Measurements from ENCODE around the gene ECPAS.
"Not testable (repeated sequence)": the region's sequence is repeated elsewhere in the genome, so short reads cannot be mapped to it uniquely, and the experiment has no call there.

The ECPAS gene

DNA sequence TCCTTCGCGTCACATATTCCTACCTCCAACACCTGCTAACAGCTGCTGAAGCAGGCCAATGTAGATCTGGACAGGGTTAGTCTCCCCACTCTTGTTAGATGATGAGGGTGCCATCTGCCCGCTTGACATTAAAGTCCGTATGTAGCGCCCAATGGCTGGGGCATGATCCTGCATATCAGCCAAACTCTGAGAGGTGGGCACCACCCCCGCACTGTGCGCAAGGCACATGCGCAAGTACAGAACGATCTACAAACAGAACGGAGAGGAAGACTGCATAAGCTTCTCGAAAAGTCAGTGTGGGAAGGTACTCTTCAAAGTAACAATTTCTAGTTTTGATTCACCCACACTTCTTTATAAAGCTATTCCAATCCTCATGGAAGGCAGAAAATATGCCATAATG lies 69.8 kb downstream of the ECPAS start:
- H3K27ac ChIP-seq, result no peak overlapping the region
- TF ChIP-seq, protein P1, sequence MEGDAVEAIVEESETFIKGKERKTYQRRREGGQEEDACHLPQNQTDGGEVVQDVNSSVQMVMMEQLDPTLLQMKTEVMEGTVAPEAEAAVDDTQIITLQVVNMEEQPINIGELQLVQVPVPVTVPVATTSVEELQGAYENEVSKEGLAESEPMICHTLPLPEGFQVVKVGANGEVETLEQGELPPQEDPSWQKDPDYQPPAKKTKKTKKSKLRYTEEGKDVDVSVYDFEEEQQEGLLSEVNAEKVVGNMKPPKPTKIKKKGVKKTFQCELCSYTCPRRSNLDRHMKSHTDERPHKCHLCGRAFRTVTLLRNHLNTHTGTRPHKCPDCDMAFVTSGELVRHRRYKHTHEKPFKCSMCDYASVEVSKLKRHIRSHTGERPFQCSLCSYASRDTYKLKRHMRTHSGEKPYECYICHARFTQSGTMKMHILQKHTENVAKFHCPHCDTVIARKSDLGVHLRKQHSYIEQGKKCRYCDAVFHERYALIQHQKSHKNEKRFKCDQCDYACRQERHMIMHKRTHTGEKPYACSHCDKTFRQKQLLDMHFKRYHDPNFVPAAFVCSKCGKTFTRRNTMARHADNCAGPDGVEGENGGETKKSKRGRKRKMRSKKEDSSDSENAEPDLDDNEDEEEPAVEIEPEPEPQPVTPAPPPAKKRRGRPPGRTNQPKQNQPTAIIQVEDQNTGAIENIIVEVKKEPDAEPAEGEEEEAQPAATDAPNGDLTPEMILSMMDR (IDR thresholded peaks at IDR 0.05), result no peak
- TF ChIP-seq ZFX (IDR thresholded peaks at IDR 0.05; ENCODE audit: borderline replicate concordance), result no peak

DNA sequence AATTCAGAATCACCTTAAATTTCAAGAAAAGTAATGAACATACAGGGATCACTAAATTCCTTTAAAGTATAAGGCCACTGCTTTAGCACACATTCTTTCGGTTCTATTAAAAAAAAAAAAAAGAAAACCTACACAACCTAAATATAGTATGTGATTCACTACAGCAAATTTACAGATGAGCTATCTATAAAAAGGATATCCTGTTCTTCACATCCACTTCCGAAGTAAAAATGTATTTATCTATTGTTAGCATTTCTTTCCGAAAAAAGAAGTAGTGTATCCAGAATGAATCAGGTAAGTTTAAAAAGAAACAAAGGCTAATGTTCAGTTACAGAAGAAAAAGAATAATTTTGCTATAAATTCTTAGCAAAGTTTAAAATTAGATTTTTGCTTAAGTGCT lies 70.2 kb downstream of the ECPAS start:
- H3K27ac ChIP-seq, result no peak overlapping the region
- TF ChIP-seq, protein P1 (IDR thresholded peaks at IDR 0.05), result no peak
- TF ChIP-seq ZFX (IDR thresholded peaks at IDR 0.05; ENCODE audit: borderline replicate concordance), result no peak

DNA sequence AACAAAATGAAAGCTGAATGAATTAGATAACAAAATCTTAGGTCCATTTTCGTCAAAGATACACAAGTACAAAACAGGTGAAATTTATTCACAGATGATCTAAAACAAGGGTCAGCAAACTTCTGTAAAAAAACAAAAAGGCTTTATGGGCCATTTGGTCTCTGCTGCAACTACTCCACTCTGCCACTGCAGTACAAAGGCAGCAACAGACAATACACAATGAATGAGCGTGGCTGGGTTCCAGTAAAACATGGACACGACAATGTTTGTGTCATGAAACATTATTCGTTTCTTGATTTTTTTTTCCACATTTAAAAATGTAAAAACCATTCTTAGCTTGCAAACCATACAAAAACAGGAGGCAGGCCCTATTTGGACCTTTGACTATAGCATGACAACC lies 71.9 kb downstream of the ECPAS start:
- TF ChIP-seq, protein P1 (IDR thresholded peaks at IDR 0.05), result no peak
- TF ChIP-seq ZFX (IDR thresholded peaks at IDR 0.05; ENCODE audit: borderline replicate concordance), result no peak
- H3K27ac ChIP-seq, result no peak overlapping the region

DNA sequence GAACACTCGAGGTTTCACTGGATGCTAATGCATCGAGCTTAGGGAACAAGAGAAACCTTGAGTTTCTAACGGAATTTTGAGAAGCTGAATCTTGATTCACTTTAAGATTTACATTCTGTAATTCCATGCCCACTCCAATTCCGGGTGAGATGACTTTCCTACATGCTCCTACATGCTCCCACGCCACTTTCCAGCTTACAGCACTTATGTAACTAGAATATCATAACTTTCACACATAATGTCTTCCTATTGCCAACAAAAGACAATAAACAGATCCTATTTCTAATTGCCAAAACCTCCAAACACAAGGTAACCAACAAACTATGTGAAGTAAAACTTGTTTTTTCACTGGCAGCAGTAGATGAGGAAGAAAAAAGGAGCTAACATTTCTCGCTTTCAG lies 72.9 kb downstream of the ECPAS start:
- no peak for TF ChIP-seq ZFX (IDR thresholded peaks at IDR 0.05; ENCODE audit: borderline replicate concordance)
- TF ChIP-seq, protein P1 (IDR thresholded peaks at IDR 0.05), result no peak
- H3K27ac ChIP-seq, result no peak overlapping the region

DNA sequence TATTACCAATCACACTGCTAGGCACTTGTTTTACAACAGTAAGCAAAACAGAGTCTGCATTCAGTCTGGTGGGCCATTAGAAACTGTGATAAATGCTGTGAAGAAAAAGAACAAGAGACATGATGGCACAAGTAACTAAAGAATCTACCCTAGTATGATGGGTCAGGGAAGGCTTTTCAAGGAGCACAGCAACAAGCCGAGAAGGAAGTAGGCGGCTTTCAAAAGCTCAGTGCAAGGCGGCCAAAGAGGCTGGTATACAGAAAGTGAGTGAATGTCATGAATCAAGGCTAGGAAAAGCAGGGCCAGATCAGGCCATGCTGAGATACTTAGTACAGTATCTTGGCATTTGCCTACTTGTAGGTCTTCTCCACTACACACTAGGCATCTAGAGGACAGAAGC lies 76.4 kb downstream of the ECPAS start:
- no peak for TF ChIP-seq ZFX (IDR thresholded peaks at IDR 0.05; ENCODE audit: borderline replicate concordance)
- TF ChIP-seq, protein P1 (IDR thresholded peaks at IDR 0.05), result no peak
- H3K27ac ChIP-seq, result no peak overlapping the region

DNA sequence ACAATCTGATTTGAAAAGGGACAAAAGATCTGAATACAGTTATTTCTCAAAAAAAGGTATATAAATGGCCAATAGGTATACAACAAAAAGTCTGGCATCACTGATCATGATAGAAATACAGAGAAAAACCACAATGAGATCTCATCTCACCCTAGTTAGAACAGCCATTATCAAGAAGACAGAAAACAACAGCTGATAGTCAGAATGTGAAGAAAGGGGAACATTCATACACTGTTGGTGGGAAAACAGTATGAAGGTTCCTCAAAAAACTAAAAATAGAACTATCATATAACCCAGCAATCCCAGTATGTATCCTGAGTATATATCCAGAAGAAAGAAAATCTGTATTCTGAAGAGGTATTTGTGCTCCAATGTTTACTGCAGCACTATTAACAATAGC lies 78.5 kb downstream of the ECPAS start:
- no peak overlapping the region for H3K27ac ChIP-seq
- no peak for TF ChIP-seq ZFX (IDR thresholded peaks at IDR 0.05; ENCODE audit: borderline replicate concordance)
- TF ChIP-seq, protein P1 (IDR thresholded peaks at IDR 0.05), result no peak

DNA sequence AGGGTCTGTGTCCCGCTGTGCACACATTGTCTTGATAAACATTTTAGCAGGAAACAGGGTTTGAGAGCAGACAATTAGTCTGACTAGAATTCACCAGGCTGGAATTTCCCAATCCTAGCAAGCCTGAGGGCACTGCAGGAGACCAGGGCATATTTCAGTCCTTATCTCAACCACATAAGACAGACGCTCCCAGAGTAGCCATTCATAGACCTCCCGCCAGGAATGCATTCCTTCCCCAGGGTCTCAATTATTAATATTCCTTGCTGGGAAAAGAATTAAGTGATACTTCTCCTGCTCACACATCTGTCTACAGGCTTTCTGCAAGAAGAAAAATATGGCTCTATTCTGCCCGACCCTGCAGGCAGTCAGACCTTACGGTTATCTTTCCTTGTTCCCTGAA lies 82.7 kb downstream of the ECPAS start:
- H3K27ac ChIP-seq, result not testable (repeated sequence)

DNA sequence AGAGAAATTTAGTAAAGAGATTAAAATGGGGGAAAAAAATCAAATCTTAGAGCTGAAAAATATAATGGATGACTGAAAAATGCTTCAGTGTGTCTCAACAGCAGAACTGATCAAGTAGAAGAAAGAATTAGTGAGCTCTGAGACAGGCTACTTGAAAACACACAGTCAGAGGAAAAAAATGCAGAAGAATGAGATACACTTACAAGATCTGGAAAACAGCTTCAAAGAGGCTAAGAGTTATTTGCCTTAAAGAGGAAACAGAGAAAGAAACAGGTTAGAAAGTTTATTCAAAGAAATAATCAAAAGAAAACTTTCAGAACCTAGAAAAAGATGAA lies 83.7 kb downstream of the ECPAS start:
- H3K27ac ChIP-seq, result no peak overlapping the region
- no peak for TF ChIP-seq ZFX (IDR thresholded peaks at IDR 0.05; ENCODE audit: borderline replicate concordance)
- TF ChIP-seq, protein P1 (IDR thresholded peaks at IDR 0.05), result no peak

Data from 22Rv1 (cell line).